ENCODE measurements around the gene CNN3. TPM values are rescaled to one million over a fixed set of nuclear protein-coding genes. Genes with fewer than 3 reads are reported as not detected.

Gene CNN3
- total RNA-seq, 1 donor from 2014 or later = 215 TPM

DNA sequence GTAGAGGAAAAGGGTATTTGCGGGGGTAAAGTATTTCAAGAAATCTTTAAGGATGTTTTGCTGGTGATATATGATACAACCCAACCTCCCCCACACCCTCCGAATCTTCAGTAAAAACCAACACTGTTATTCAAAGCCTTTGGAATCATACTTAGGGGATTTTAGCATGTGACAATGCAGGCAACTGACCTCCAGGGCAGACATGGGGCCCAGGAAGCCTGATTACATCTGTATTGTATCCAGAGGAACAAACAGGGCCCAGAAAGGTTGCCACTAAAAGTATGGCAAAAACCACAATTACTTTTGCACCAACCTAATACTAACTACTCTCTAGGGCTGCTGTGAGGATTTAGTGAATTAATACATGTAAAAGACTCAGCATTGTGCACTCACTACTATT, 43.9 kb upstream of the CNN3 start:
- H3K27me3 ChIP-seq = no peaks in the 10 kb centered on the region
- H3K9me3 ChIP-seq = no peaks in the 10 kb centered on the region
- intact Hi-C loops (cut with DNase I) = no loop called here
- H3K4me3 ChIP-seq = no peak overlapping the region
- no peaks in the 10 kb centered on the region for H3K36me3 ChIP-seq
- peaks cover 21% of the 10 kb centered on the region for H3K4me1 ChIP-seq
- ATAC-seq (no peak), DNase-seq (no peak)
- H3K27ac ChIP-seq = peak overlapping the region; percentile 39
- TF ChIP-seq, protein P1, sequence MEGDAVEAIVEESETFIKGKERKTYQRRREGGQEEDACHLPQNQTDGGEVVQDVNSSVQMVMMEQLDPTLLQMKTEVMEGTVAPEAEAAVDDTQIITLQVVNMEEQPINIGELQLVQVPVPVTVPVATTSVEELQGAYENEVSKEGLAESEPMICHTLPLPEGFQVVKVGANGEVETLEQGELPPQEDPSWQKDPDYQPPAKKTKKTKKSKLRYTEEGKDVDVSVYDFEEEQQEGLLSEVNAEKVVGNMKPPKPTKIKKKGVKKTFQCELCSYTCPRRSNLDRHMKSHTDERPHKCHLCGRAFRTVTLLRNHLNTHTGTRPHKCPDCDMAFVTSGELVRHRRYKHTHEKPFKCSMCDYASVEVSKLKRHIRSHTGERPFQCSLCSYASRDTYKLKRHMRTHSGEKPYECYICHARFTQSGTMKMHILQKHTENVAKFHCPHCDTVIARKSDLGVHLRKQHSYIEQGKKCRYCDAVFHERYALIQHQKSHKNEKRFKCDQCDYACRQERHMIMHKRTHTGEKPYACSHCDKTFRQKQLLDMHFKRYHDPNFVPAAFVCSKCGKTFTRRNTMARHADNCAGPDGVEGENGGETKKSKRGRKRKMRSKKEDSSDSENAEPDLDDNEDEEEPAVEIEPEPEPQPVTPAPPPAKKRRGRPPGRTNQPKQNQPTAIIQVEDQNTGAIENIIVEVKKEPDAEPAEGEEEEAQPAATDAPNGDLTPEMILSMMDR (IDR thresholded peaks at IDR 0.05) = no peak

- TF ChIP-seq, protein P1 (IDR thresholded peaks at IDR 0.05) = no peak
- no peaks in the 10 kb centered on the region for H3K27me3 ChIP-seq
- DNase-seq = no peak
- H3K4me1 ChIP-seq = peaks cover 21% of the 10 kb centered on the region
- H3K36me3 ChIP-seq = no peaks in the 10 kb centered on the region
- no peak overlapping the region for H3K27ac ChIP-seq
- H3K9me3 ChIP-seq = no peaks in the 10 kb centered on the region
- no peak for ATAC-seq
- intact Hi-C loops (cut with DNase I) = no loop called here
- H3K4me3 ChIP-seq = no peak overlapping the region
These were observed 42.2 kb upstream of the CNN3 start for GRCh38 chr1:94969137-94969536.

DNA sequence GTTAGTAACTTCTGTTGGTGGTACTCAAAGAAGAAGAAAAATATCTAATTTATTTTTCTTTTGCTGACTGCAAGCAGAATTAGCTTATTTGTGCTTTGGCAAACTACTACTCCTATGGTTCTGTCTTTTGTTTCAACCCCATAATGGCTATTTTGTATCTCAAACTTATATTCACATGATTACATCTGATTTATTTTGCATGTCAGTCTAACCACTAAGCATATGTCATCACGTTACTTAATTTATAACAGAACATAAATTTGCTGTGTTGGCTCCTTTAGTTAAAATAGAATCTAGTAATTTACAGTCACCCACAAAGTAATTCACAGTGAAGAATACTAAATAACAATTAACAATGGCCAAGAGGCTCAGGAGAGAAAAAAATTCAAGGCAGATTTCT, 39.1 kb upstream of the CNN3 start:
- DNase-seq (no peak), ATAC-seq (no peak)
- H3K4me1 ChIP-seq = peaks cover 19% of the 10 kb centered on the region
- TF ChIP-seq, protein P1 (IDR thresholded peaks at IDR 0.05) = no peak
- no peak overlapping the region for H3K27ac ChIP-seq
- no peak overlapping the region for H3K4me3 ChIP-seq
- no peaks in the 10 kb centered on the region for H3K9me3 ChIP-seq
- no peaks in the 10 kb centered on the region for H3K36me3 ChIP-seq
- H3K27me3 ChIP-seq = no peaks in the 10 kb centered on the region
- intact Hi-C loops (cut with DNase I) = no loop called here

DNA sequence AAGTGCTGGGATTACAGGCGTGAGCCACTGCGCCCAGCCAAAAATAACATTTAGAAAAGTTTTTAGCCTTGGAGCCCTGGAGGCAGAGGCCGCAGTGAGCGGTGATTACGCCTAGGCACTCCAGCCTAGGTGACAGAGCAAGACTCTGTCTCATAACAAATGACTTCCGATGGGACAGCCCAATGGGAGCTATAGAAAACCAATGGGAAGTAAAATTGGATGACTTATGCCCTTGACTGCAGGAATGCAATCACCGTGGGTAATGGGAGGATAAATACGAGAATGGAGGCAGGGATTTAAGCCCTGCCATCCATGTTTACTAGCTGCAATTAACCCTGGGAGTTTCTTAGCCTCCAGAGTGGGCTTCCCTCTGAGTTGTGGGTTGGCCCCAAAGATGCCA, 37.0 kb upstream of the CNN3 start:
- H3K27me3 ChIP-seq = no peaks in the 10 kb centered on the region

GRCh38 chr1:94962409-94963265, 35.7 kb upstream of the CNN3 start:
- Histone ChIP-seq H3K36me3 (no peaks in the 10 kb centered on the region), H3K4me1 (peaks cover 14% of the 10 kb centered on the region), H3K27ac (peak overlapping the region; percentile 74), H3K4me3 (peak overlapping the region; percentile 43), H3K27me3 (no peaks in the 10 kb centered on the region), H3K9me3 (no peaks in the 10 kb centered on the region)
- intact Hi-C loops (cut with DNase I) = no loop called here
- ATAC-seq (peak; percentile 81), DNase-seq (no peak)
- TF ChIP-seq, protein P1 (IDR thresholded peaks at IDR 0.05) = no peak

More for the DNA sequence above, 37.0 kb upstream of the CNN3 start:
- DNase-seq (no peak), ATAC-seq (no peak)
- H3K9me3 ChIP-seq = no peaks in the 10 kb centered on the region
- TF ChIP-seq, protein P1 (IDR thresholded peaks at IDR 0.05) = no peak
- H3K27ac ChIP-seq = no peak overlapping the region
- intact Hi-C loops (cut with DNase I) = no loop called here
- no peaks in the 10 kb centered on the region for H3K36me3 ChIP-seq
- H3K4me1 ChIP-seq = peaks cover 14% of the 10 kb centered on the region
- no peak overlapping the region for H3K4me3 ChIP-seq

All from upper lobe of right lung (tissue), 1 donor.